GM21576 (cell line): Measurements from ENCODE around the gene SLC30A2.
A peak's percentile ranks its signal among the peaks of the same experiment; 100 is the strongest.

Experiments
- ATAC-seq: cut with Tn5 transposase; IDR thresholded peaks from one replicate; pipeline ENCODE4 v1.9.1; 2021; ENCODE audit warnings: mild to moderate bottlenecking, moderate library complexity; ENCODE audit not compliant: unreplicated experiment

SLC30A2 gene

DNA sequence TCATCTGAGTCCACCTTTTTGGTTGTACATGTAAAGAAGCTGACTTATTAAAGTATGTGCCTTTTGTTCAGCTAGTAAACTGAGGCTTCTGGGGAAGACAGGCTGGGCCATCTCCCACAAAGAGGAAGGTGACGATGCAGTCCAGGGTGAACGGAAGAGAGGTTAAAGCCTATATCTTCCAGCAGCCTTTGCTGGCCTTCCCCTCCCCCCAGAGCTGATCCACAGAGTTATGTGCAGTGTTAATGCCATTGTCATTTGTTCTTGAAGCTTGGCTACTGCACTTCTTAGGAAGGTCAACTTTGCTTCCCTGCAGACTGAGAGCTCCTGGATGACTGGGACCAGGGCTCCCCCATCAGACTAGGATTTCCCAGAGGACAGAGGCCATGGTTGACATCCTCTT, 2.2 kb downstream of the SLC30A2 start:
- no peak for ATAC-seq

GRCh38 chr1:26041978-26042377, 3.9 kb downstream of the SLC30A2 start:
- no peak for ATAC-seq

DNA sequence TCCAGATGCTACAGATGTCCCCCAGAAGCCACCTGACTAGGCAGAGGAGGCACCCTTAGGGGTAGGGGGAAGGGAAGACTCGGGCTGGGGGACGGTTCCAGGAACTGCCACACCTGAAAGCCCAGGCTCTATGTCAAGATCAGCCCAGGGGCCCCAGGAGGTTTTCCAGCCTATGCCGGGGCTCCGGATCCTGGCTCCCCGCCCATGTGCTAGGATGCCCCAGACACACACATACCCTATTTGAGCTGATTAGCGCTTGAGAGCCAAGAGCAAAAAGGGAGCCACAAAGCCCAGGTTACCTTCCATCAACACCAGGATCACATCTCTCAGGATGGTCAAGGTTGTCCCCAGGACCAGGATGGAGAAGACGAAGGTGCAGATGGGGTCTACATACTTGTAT, 4.5 kb downstream of the SLC30A2 start:
- no peak for ATAC-seq

- ATAC-seq, result no peak
Measured at GRCh38 chr1:26038904-26039303, 7.0 kb downstream of the SLC30A2 start.

DNA sequence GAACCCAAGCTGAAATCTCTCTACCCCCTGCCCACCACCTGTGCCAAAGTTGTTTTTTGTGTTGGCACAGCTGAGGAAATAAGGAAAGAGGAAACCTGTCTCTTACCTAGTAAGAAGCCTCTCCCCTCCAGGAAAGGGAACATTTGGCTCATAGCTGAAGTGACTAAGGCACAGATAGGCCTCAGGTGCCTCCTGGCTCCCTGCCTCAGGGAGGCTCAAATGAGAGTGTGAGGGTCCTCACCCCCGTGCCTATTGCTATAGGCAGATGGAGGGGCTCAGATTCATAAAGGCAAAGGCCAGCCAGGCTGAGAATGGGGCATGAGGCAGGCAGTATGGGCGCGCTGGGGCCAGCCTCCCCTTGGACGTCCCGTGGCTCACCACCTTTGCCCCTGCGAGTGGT, 7.4 kb downstream of the SLC30A2 start:
- ATAC-seq, result no peak

DNA sequence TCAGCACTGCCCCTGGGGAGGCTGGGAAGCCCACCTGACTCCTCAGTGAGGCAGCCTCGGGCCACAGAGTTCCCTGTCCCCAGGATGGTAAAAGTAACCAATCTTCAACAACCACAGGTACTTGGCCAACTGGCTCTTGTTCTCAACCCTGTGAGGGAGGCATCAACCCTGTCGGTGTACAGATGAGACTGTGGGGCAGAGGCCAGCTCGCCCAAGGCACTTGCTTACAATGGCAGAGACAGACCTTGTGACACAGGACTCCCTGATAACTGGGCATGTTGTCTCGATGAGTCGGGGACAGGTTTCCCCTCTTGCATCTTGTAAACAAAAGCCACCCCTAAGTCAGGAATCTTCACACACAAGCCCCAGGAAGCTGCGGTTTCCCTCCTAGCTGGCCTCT, 8.0 kb downstream of the SLC30A2 start:
- ATAC-seq, result no peak

- no peak for ATAC-seq
Measured at GRCh38 chr1:26036756-26037281, 9.1 kb downstream of the SLC30A2 start.

- peak; percentile 59 for ATAC-seq
Measured at GRCh38 chr1:26035959-26036755, 9.8 kb downstream of the SLC30A2 start.

GRCh38 chr1:26035203-26035958, 10.5 kb downstream of the SLC30A2 start:
- peak; percentile 80 for ATAC-seq

DNA sequence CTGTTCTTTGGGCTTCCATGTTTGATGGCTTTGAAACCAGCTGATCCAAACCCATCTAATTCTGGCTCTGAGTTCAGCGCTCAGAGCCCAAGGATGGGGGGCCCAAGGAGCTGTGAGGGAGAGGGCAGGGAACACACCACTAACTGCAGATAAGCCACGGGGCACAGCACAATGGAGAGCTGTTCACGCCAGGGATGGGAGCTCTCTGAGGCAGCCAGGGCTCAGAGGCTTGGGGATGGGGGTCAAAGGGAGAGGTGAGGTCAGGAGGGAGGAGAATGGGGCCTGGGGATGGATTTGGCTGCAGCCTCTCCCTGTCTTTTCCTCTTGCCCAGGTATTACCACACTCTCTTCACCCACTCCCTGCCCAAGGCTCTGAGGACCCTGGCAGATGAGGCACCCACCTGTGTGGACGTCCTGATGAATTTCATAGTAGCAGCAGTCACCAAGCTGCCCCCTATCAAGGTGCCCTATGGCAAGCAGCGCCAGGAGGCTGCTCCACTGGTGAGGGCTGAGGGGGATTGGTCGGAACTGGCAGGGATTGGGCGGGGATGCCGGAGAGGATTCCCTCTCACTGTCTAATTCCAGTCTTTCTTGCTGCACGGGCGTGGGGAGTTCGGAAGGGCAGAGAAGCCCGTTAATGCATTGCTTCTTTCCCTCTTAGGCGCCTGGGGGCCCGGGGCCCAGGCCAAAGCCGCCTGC, 11.3 kb downstream of the SLC30A2 start:
- no peak for ATAC-seq

- ATAC-seq, result no peak
Measured at GRCh38 chr1:26032656-26033357, 13.1 kb downstream of the SLC30A2 start.

GRCh38 chr1:26031611-26032220, 14.2 kb downstream of the SLC30A2 start:
- no peak for ATAC-seq

DNA sequence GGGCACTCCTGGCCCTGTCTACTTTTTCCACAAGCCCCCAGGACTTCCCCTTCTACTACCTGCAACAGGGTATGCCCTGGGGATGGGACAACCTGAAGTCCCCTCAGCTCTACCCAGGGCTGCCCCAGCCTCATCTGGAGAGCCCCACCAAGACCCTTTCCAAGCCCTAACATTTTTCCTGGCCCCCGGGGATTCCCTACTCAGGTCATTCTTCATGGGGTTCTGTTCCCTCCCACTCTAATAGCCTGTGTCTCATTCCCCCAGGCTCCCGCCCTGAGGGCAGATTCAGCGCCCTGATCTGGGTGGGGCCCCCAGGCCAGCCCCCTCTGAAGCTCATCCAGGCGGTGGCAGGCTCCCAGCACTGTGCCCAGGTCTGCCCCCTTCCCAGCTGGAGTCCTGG, 14.7 kb downstream of the SLC30A2 start:
- no peak for ATAC-seq

- ATAC-seq, result no peak
Measured at GRCh38 chr1:26029864-26030481, 15.9 kb downstream of the SLC30A2 start.

DNA sequence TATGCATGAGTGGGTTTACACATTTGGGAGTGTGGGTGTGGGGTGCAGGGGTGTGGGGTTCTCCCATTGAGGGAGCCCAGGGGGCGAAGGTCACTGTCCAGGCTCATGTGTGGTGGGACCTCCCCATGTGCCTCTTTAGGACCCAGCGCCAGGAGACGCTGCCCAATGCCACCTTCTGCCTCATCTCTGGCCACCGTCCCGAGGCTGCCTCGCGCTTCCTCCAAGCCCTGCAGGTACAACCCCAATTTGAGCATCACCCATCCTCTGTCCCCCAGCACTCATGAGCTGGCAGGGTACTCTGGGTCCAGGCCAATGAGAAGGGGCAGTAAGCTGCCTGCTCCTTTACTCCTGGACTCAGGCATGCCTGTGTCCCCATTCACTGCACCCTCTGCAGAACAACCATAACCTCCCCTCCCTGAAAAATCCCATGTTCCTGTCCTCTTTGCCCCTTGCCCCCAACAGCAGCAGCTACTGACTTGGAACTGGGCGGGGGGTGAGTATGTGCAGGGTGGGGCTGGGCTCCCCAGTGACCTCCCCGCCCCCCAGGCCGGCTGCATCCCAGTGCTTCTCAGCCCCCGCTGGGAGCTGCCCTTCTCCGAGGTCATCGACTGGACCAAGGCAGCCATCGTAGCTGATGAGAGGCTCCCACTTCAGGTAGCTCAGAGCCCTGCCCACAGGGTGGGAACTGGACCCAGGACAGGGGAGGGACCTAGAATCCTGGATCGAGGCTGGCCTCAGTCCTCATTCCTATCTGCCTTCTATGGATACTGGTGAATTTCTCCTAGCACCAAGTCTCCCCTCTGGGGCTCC, 16.7 kb downstream of the SLC30A2 start:
- ATAC-seq, result no peak

- ATAC-seq, result no peak
Measured at GRCh38 chr1:26028490-26028980, 17.4 kb downstream of the SLC30A2 start.

DNA sequence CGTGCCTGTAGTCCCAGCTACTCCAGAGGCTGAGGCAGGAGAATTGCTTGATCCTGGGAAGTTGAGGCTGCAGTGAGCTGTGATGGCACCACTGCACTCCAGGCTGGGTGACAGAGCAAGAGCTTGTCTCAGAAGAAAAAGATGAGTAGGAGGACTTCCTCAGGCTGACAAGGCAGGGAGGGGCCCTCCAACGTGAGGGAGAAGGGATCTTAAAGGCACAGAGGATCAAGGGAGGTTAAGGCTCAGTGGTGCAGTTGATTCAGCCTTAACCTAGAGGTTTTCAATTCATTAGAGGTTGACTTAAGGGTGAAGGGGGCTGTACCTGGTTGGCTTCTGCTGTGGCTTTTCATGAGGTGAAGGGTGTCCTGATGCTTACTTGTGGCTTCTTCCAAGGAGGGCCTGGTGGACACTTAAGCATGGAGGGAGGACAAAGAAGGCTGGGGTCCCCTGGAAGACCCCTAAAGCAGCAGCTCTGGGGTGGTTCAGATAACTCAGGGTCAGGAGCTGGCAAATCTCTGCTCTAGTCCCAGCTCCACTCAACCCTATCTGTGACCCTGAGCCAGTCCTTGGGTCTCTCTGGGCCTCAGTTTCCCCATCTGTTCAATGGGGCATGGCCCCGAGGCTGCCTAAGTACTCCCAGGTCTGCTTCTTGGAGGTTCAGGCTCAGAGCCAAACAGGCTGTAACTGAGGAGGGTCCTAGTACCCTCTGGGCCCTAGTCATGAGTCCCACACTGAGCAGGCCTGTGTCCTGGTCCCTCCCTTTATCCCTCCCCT, 18.0 kb downstream of the SLC30A2 start:
- ATAC-seq, result no peak

DNA sequence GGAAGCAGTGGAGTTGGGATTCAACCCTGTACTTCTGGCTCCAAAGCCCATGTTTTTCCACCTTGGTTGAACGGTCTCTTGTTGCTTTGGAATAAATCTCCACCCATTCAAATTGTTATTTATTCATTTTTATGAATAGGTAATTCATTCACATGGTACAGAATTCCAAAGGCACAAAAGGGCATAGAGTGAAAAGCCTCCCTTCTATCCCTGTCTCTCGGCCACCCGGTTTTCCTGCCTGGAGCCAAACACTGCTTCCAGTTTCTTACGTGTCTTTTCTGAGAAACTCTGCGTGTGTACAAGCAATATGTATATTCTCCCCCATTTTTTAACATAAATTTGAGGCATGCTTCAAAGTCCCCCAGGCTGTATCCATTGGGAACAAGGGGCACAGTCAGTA, 20.4 kb downstream of the SLC30A2 start:
- no peak for ATAC-seq
